ENCODE data around the gene MRS2. TPM values are rescaled to one million over a fixed set of nuclear protein-coding genes. Genes with fewer than 3 reads are reported as not detected.
A peak's percentile ranks its signal among the peaks of the same experiment; 100 is the strongest.
"Not testable (repeated sequence)": the region's sequence is repeated elsewhere in the genome, so short reads cannot be mapped to it uniquely, and the experiment has no call there.

Gene MRS2
- total RNA-seq, 3 donors from 2014 or later: 23.6 to 28.5 (median 25.0) TPM

DNA sequence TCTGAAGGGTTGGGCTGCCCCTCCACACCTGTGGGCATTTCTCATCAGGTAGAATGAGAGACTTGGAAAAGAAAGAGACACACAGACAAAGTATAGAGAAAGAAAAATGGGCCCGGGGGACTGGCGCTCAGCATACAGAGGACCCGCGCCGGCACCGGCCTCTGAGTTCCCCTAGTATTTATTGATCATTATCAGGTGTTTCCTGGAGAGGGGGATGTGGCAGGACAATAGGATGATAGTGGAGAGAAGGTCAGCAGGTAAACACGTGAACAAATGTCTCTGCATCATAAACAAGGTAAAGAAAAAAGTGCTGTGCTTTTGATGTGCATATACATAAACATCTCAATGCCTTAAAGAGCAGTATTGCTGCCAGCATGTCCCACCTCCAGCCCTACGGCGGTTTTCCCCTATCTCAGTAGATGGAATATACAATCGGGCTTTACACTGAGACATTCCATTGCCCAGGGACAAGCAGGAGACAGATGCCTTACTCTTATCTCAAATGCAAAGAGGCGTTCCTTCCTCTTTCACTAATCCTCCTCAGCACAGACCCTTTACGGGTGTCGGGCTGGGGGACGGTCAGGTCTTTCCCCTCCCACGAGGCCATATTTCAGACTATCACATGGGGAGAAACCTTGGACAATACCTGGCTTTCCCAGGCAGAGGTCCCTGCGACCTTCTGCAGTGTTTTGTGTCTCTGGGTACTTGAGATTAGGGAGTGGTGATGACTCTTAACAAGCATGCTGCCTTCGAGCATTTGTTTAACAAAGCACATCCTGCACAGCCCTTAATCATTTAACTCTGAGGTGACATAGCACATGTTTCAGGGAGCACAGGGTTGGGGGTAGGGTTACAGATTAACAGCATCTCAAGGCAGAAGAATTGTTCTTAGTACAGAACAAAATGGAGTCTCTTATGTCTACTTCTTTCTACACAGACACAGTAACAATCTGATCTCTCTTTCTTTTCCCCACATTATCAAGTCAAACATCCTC is 2.4 kb upstream of the MRS2 start:
- DNase-seq: not testable (repeated sequence)

DNA sequence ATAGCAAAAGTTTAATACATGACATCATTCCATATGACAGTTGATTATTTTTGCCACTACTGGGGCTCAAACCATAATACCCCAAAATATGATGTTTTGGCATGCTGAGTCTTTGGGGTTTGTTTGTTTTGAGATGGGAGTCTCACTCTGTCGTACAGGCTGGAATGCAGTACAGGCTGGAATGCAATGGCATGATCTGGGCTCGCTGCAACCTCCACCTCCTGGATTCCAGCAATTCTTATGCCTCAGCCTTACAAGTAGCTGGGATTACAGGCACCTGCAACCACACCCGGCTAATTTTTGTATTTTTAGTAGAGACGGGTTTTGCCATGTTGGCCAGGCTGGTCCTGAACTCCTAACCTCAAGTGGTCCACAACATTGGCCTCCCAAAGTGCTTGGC is 1.3 kb upstream of the MRS2 start:
- Mint-ChIP-seq H3K36me3 (ENCODE audit: insufficient read depth) (no peaks in the 10 kb centered on the region), H3K9me3 (no peaks in the 10 kb centered on the region), H3K27me3 (ENCODE audit: low read depth) (peaks cover 28% of the 10 kb centered on the region), H3K4me1 (ENCODE audit: low read depth) (peaks cover 23% of the 10 kb centered on the region), H3K4me3 (no peak overlapping the region)
- ATAC-seq: no peak
- DNase-seq: no peak

More for the DNA sequence above, 2.4 kb upstream of the MRS2 start:
- ATAC-seq; H3K36me3 Mint-ChIP-seq (ENCODE audit: insufficient read depth); H3K9me3 Mint-ChIP-seq; H3K4me3 Mint-ChIP-seq: not testable (repeated sequence)
- H3K4me1 Mint-ChIP-seq (ENCODE audit: low read depth): peaks cover 21% of the 10 kb centered on the region
- peaks cover 30% of the 10 kb centered on the region for H3K27me3 Mint-ChIP-seq (ENCODE audit: low read depth)

DNA sequence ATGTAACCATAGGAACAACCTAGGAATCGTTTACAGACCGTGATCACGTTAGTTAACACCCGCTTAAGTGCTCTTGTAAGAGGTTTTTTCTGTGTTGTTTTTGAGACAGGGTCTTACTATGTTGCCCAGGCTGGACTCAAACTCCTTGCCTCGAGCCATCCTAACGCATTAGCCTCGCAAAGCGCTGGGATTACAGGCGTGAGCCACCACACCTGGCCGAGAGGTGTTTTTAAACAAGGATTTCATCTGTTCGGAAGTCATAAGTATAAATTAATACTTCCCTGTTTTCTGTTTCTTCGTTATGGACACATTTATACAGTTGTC is 727 bp downstream of the MRS2 start:
- Mint-ChIP-seq H3K4me3 (peak overlapping the region; percentile 95), H3K36me3 (ENCODE audit: insufficient read depth) (peaks cover 1% of the 10 kb centered on the region), H3K4me1 (ENCODE audit: low read depth) (peaks cover 23% of the 10 kb centered on the region), H3K9me3 (no peaks in the 10 kb centered on the region), H3K27me3 (ENCODE audit: low read depth) (peaks cover 19% of the 10 kb centered on the region)
- DNase-seq: no peak
- ATAC-seq: no peak

DNA sequence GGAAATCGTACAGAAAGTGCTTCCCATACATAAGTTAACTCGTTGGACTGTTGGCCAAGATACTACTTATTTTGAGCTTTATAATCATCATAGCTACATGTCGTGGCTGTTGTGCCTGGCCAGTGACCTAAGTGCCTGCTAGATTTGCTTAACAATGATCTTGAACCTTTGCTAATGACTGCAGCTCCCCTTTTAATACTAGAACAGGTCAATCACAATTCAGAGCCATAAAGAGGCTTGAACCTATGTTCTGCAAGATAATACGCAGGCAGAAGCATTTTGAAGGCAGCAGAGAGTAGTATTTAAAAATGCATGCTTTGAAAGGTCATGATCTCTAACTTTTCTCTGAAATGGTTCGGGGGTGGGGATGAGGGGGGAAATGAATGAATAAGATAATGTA is 2.5 kb downstream of the MRS2 start:
- Mint-ChIP-seq H3K36me3 (ENCODE audit: insufficient read depth) (peaks cover 1% of the 10 kb centered on the region), H3K4me1 (ENCODE audit: low read depth) (peaks cover 23% of the 10 kb centered on the region), H3K4me3 (no peak overlapping the region), H3K27me3 (ENCODE audit: low read depth) (peaks cover 6% of the 10 kb centered on the region), H3K9me3 (no peaks in the 10 kb centered on the region)
- DNase-seq (no peak), ATAC-seq (no peak)

DNA sequence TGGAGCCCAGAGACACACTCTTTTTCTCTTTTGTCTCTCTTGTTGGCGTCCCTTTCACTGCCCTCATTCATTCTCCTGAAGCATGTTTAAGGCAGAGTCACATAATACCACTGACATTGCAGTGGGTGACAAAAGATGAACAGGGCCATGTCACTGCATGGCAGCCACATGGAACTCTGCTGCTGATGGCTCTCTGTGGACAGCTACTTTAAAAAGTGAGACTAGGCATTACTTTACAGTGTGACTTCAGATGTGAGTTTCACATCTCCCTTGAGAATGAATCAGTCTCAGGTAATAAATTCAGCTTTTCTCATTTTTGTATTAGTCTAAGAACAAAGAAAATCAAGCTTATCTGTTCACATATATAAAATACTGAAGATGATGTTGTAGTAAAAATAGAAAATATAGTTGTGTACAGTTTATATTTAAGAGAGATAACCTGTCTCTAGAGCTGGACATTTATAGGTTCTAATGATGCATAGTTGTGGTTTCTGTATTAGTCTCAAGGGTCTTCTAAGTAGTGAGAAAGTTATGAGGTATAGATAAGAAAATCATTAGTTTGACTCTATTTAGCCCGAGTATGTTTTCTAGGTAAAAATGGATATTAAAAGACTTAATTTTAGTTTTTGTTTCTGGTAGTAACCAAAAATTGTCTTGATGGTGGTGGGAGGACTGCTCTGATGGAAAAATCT is 6.1 kb downstream of the MRS2 start:
- H3K9me3 Mint-ChIP-seq: no peaks in the 10 kb centered on the region
- H3K36me3 Mint-ChIP-seq (ENCODE audit: insufficient read depth): peaks cover 14% of the 10 kb centered on the region
- DNase-seq (no peak), ATAC-seq (no peak)
- no peak overlapping the region for H3K4me3 Mint-ChIP-seq
- no peaks in the 10 kb centered on the region for H3K27me3 Mint-ChIP-seq (ENCODE audit: low read depth)
- H3K4me1 Mint-ChIP-seq (ENCODE audit: low read depth): peaks cover 14% of the 10 kb centered on the region

DNA sequence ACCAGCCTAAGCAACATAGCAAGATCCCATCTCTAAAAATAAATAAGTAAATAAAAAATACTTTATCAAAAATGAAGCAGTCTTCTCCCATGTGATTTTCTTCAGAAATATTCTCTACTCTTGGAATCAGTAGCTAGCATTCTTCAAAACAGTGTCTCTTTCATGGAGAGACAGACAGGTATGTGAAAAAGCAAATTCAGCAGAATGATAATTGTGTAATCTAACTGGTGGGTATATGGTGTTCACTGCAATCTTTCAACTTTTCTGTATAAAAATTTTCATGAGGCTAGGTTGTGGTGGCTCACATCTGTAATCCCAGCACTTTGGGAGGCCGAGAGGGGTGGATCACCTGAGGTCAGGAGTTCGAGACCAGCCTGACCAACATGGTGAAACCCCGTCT is 7.9 kb downstream of the MRS2 start:
- ATAC-seq (no peak), DNase-seq (no peak)
- no peaks in the 10 kb centered on the region for H3K9me3 Mint-ChIP-seq
- no peaks in the 10 kb centered on the region for H3K4me1 Mint-ChIP-seq (ENCODE audit: low read depth)
- no peaks in the 10 kb centered on the region for H3K27me3 Mint-ChIP-seq (ENCODE audit: low read depth)
- peaks cover 20% of the 10 kb centered on the region for H3K36me3 Mint-ChIP-seq (ENCODE audit: insufficient read depth)
- no peak overlapping the region for H3K4me3 Mint-ChIP-seq

DNA sequence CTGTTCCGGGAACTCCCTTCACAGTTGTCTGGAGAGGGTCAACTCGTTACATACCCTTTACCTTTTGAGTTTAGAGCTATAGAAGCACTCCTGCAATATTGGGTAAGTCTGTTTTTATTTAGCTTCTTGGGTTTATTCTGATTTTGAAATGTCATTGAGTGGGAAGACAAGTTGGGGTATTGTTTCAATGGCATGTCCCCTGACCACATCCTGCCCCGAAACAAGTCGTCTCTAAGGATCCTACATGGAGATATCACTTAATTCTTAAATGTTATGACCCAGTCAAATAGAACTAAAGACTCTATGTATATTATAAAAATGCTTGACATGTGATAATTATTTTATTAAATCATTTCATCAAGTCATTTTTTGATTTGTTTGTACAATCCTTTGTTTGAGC is 9.6 kb downstream of the MRS2 start:
- ATAC-seq (no peak), DNase-seq (no peak)
- Mint-ChIP-seq H3K9me3 (no peaks in the 10 kb centered on the region), H3K36me3 (ENCODE audit: insufficient read depth) (peaks cover 24% of the 10 kb centered on the region), H3K27me3 (ENCODE audit: low read depth) (no peaks in the 10 kb centered on the region), H3K4me1 (ENCODE audit: low read depth) (no peaks in the 10 kb centered on the region), H3K4me3 (no peak overlapping the region)

DNA sequence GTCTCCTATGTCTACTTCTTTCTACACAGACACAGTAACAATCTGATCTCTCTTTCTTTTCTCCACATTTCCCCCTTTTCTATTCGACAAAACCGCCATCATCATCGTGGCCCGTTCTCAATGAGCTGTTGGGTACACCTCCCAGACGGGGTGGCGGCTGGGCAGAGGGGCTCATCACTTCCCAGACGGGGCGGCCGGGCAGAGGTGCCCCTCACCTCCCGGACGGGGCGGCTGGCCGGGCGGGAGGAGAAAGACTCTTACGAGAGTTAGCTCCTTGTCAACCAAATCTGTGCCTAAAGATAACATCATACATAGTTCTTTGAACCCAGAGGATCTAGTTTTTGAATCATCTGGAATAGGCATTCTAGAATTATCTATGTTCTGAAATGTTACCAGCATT is 11.8 kb downstream of the MRS2 start:
- not testable (repeated sequence) for H3K9me3 Mint-ChIP-seq; H3K4me3 Mint-ChIP-seq; H3K27me3 Mint-ChIP-seq (ENCODE audit: low read depth); H3K4me1 Mint-ChIP-seq (ENCODE audit: low read depth); DNase-seq; ATAC-seq
- peaks cover 29% of the 10 kb centered on the region for H3K36me3 Mint-ChIP-seq (ENCODE audit: insufficient read depth)

DNA sequence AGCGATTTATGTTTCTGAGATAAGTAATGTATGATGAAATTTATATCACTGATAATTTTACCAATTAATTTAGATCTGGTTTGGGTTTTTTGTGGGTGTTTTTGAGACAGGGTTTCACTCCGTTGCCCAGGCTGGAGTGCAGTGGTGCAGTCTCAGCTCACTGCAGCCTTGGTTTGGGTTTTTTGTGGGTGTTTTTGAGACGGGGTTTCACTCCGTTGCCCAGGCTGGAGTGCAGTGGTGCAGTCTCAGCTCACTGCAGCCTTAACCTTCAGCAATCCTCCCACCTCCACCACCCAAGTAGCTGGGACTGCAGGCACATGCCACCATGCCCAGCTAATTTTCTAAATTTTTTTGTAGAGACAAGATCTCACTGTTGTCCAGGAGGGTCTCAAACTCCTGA is 13.0 kb downstream of the MRS2 start:
- DNase-seq: no peak
- Mint-ChIP-seq H3K36me3 (ENCODE audit: insufficient read depth) (peaks cover 36% of the 10 kb centered on the region), H3K27me3 (ENCODE audit: low read depth) (no peaks in the 10 kb centered on the region), H3K9me3 (no peaks in the 10 kb centered on the region), H3K4me1 (ENCODE audit: low read depth) (no peaks in the 10 kb centered on the region), H3K4me3 (no peak overlapping the region)
- ATAC-seq: no peak

DNA sequence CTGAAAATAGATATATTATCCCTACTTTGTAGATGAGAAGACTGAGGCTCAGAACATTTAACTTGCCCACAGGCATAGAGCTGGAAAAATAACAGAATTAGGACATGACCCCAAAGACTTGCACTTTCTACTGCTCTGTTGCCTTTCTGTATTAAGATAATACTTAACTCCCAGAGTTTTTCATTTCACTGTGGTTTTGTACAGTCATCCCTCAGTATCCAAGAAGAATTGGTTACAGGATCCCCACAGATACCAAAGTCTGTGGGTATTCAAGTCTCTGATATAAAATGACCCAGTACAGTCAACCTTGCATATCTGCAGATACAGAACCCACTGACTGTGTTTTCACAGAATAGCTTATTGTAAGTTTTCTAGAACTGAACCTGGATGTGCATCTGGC is 16.8 kb downstream of the MRS2 start:
- H3K4me3 Mint-ChIP-seq: no peak overlapping the region
- H3K27me3 Mint-ChIP-seq (ENCODE audit: low read depth): no peaks in the 10 kb centered on the region
- H3K36me3 Mint-ChIP-seq (ENCODE audit: insufficient read depth): peaks cover 33% of the 10 kb centered on the region
- no peaks in the 10 kb centered on the region for H3K4me1 Mint-ChIP-seq (ENCODE audit: low read depth)
- no peak for DNase-seq
- no peak for ATAC-seq
- H3K9me3 Mint-ChIP-seq: no peaks in the 10 kb centered on the region

DNA sequence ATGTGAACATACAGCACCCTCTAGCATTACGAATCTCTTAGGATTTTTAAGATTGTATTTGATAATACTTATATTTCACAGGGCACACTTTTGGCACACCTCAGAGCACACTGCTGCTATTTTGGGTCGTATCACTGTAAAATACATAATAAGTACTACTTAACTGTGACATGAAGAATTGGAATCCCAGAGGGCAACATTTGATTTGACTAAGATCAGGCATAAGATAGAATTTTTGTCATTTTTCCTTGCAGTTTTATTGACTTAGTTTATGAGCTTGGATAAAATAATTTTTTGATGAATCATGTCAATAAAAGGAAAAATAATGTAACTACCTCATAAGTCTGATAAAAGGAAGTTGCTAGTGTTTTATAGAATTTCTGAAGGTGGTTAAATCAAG is 22.4 kb downstream of the MRS2 start:
- Mint-ChIP-seq H3K27me3 (ENCODE audit: low read depth) (no peaks in the 10 kb centered on the region), H3K4me1 (ENCODE audit: low read depth) (no peaks in the 10 kb centered on the region), H3K9me3 (no peaks in the 10 kb centered on the region), H3K36me3 (ENCODE audit: insufficient read depth) (peaks cover 22% of the 10 kb centered on the region), H3K4me3 (no peak overlapping the region)
- ATAC-seq: no peak
- no peak for DNase-seq

DNA sequence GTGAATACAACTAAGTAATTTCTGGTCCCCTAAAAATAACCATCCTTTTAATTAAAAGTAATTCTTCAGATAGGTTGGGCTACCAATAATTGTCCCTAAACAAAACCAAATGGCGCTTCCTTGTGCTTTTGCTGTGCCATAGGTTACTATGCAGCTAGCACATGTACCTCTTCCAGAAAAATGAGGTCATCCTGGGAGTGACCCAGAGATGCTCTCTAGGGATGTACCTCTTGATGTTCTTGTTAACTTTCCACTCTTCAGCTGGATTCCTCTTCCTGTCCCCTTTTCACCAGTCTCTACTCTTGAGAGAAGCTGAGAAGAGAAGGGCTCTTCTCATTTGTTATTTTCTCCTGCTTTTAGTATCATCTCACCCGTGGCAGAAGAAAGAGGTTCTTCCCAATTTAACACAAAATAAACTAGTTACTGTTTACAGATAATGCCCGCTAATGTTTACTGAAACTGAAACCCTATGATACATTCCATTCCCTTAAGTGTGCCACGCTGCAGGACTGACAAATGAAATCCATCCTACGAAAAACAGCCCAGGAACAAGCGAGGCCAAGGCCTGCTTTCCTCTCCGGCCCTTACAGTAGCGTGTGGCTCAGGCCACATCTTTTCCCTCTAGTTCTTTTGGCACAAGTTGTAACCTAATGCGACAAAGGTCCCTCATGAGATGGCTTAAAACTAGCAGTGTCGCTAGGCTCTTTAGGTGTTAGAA is 24.2 kb downstream of the MRS2 start:
- no peaks in the 10 kb centered on the region for H3K4me1 Mint-ChIP-seq (ENCODE audit: low read depth)
- ATAC-seq: no peak
- no peaks in the 10 kb centered on the region for H3K9me3 Mint-ChIP-seq
- no peak for DNase-seq
- peaks cover 13% of the 10 kb centered on the region for H3K36me3 Mint-ChIP-seq (ENCODE audit: insufficient read depth)
- no peak overlapping the region for H3K4me3 Mint-ChIP-seq
- H3K27me3 Mint-ChIP-seq (ENCODE audit: low read depth): no peaks in the 10 kb centered on the region

DNA sequence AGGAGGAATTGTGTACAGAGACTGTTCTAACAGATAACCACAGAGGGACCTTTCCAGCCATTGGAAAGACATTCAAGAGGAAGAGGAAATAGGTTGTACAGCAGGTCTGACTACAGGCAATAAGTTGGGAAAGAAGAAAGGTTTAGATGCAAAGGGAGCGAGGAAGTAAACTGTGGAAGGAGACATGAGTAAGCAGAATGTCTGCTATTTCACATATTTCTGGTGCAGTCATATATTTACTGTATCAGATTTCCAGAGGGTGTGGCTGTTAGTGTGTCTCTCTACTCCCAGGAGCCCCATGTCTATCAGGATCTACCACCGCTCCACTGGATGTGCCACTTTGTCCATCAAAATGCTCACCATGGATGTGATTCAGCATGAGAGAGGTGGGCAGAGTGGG is 25.9 kb downstream of the MRS2 start:
- no peak for DNase-seq
- Mint-ChIP-seq H3K9me3 (no peaks in the 10 kb centered on the region), H3K4me1 (ENCODE audit: low read depth) (no peaks in the 10 kb centered on the region), H3K4me3 (no peak overlapping the region), H3K36me3 (ENCODE audit: insufficient read depth) (peaks cover 8% of the 10 kb centered on the region), H3K27me3 (ENCODE audit: low read depth) (no peaks in the 10 kb centered on the region)
- no peak for ATAC-seq

DNA sequence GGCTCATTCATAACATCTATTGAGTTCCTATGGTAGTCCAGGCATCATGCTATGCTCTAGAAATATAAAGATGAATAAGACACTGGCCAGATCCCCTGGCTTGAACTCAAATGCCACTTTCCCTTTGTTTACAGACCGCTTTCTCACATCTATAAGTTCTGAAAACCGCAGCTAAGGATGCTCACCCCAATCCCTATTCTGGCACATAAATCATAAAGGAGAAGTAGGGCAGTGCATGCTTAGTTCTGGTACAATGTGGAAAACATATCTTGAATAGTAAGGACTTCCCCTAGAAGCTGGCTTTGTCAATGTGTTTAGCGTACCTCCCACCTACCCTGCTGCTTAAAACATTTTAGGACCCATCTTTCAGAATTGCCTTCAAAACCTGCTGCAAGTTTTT is 26.4 kb downstream of the MRS2 start:
- no peak for ATAC-seq
- no peaks in the 10 kb centered on the region for H3K9me3 Mint-ChIP-seq
- no peaks in the 10 kb centered on the region for H3K4me1 Mint-ChIP-seq (ENCODE audit: low read depth)
- H3K4me3 Mint-ChIP-seq: no peak overlapping the region
- H3K36me3 Mint-ChIP-seq (ENCODE audit: insufficient read depth): peaks cover 8% of the 10 kb centered on the region
- no peaks in the 10 kb centered on the region for H3K27me3 Mint-ChIP-seq (ENCODE audit: low read depth)
- DNase-seq: no peak
